Esophagus muscularis mucosa (tissue), 4 donors: ENCODE measurements around the gene NCKIPSD. TPM values are rescaled to one million over a fixed set of nuclear protein-coding genes. Genes with fewer than 3 reads are reported as not detected.
"Not testable (repeated sequence)": the region's sequence is repeated elsewhere in the genome, so short reads cannot be mapped to it uniquely, and the experiment has no call there.

Experiments used
- DNase-seq: peaks from one replicate; pipeline ENCODE4 v3.0.0-alpha.2; 2017; ENCODE audit errors: extremely low spot score
- H3K27ac ChIP-seq, 4 donors: fragments of 200-600 bp; sonication (generic); replicated peaks in 1 of 4; 1 replicate in 3 of 4; 2 replicates in 1 of 4; pipeline ENCODE4 v1.5.1; 2016 to 2019; ENCODE audit warnings: mild to moderate bottlenecking in 1 of 4
- H3K27me3 ChIP-seq, 4 donors: fragments of 200-600 bp; sonication (generic); one replicate each; pipeline versions ENCODE4 v1.5.1 to v1.6.0; 2016 to 2019
- H3K36me3 ChIP-seq, 4 donors: fragments of 200-600 bp; sonication (generic); one replicate each; pipeline ENCODE4 v1.5.1; 2016 to 2019
- H3K4me1 ChIP-seq, 4 donors: fragments of 200-600 bp; sonication (generic); one replicate each; pipeline ENCODE4 v1.5.1; 2016 to 2019
- H3K4me3 ChIP-seq, 4 donors: fragments of 200-600 bp; sonication (generic); 1 replicate in 2 of 4; 2 replicates in 2 of 4; pipeline ENCODE4 v1.5.1; 2016 to 2019; ENCODE audit warnings: mild to moderate bottlenecking in 4 of 4, moderate library complexity in 1 of 4
- H3K9me3 ChIP-seq, 4 donors: fragments of 200-600 bp; sonication (generic); 1 replicate in 3 of 4; 2 replicates in 1 of 4; pipeline ENCODE4 v1.5.1; 2016 to 2019
- CTCF ChIP-seq, 3 experiments: fragments of 200-600 bp in 2 of 3; fragments of 450-650 bp in 1 of 3; sonication (generic) in 2 of 3; IDR thresholded peaks; one replicate each; pipeline ENCODE4 v1.5.1; 2017 to 2019; ENCODE audit warnings: antibody characterized with exemption in 3 of 3, mild to moderate bottlenecking in 2 of 3, moderate library complexity in 1 of 3
- EP300 ChIP-seq: sonication (generic); formaldehyde crosslinking; IDR thresholded peaks from one replicate; pipeline ENCODE4 v1.6.1; 2017; ENCODE audit warnings: antibody characterized with exemption
- POLR2A ChIP-seq: fragments of 450-650 bp; IDR thresholded peaks from one replicate; pipeline ENCODE4 v1.6.1; 2017; ENCODE audit warnings: antibody characterized with exemption, moderate library complexity, mild to moderate bottlenecking, low read depth
- POLR2AphosphoS5 ChIP-seq, 2 donors: sonication (generic); formaldehyde crosslinking; IDR thresholded peaks; one replicate each; pipeline ENCODE4 v1.6.1; 2017; ENCODE audit warnings: antibody characterized with exemption in 2 of 2
- WGBS: methylation state at CpG from one replicate; pipeline ENCODE4 v1.1.5; 2018; 5-methylcytosine and 5-hydroxymethylcytosine counted together
- intact Hi-C: fragments of 100-400 bp; cut with DNase I; formaldehyde crosslinking; loops from one replicate; pipeline ENCODE4 v1.15.1; 2023
- total RNA-seq, 4 donors: library from RNA; depleted of rRNA; stranded (reverse); fragments of >200 nt; gene quantifications; one replicate each; pipeline versions ENCODE4 v1.1.0 to v1.2.1, GENCODE V29; 2016

NCKIPSD gene
- total RNA-seq, 4 donors from 2014 or later, result 18.9 to 34.7 (median 29.1) TPM

- Histone ChIP-seq H3K4me3 (no peak overlapping the region), H3K4me1 (no peaks in the 10 kb centered on the region), H3K27ac (no peak overlapping the region), H3K27me3 (no peaks in the 10 kb centered on the region), H3K9me3 (no peaks in the 10 kb centered on the region), H3K36me3 (no peaks in the 10 kb centered on the region)
- no peak for DNase-seq
- no peak for TF ChIP-seq POLR2A
- TF ChIP-seq POLR2AphosphoS5 (IDR thresholded peaks at IDR 0.05), result no peak
- TF ChIP-seq EP300, result no peak
- no peak for TF ChIP-seq CTCF (IDR thresholded peaks at IDR 0.05)
- intact Hi-C loops, result no loop called here
- WGBS, result 92% methylated on average over 7 of the region's 7 CpGs
Observed at GRCh38 chr3:48723725-48724124, 38.0 kb upstream of the NCKIPSD start.

- H3K27ac ChIP-seq, H3K4me3 ChIP-seq, H3K36me3 ChIP-seq, DNase-seq, H3K4me1 ChIP-seq, H3K9me3 ChIP-seq, intact Hi-C loops, H3K27me3 ChIP-seq: not testable (repeated sequence)
- 86% methylated on average over 3 of the region's 3 CpGs for WGBS
Observed at GRCh38 chr3:48723293-48723692, 37.6 kb upstream of the NCKIPSD start.

- H3K27ac ChIP-seq, result peak within 1 kb of the TSS; percentile 82 to 87 (median 84)
- no peaks in the 10 kb centered on the region for H3K27me3 ChIP-seq
- peaks cover 0 to 23% (median 9%) of the 10 kb centered on the region in 4 donors for H3K36me3 ChIP-seq
- DNase-seq, result peak; percentile 98
- intact Hi-C loops, result no loop called here
- H3K4me3 ChIP-seq, result peak within 1 kb of the TSS; percentile 67 to 93 (median 81)
- 4% methylated on average over 30 of the region's 38 CpGs for WGBS
- no peak for TF ChIP-seq CTCF (IDR thresholded peaks at IDR 0.05)
- peak; percentile 87 to 97 for TF ChIP-seq POLR2AphosphoS5 (IDR thresholded peaks at IDR 0.05)
- H3K4me1 ChIP-seq, result peaks cover 27 to 48% (median 44%) of the 10 kb centered on the region in 4 donors
- H3K9me3 ChIP-seq, result no peaks in the 10 kb centered on the region
Observed at GRCh38 chr3:48716982-48717746, 31.4 kb upstream of the NCKIPSD start, which contains the start of gene IP6K2. Gene IP6K2 (minus strand): TSS chr3:48717221. CDS start chr3:48695291, 21,930 bp downstream.

- intact Hi-C loops, result no loop called here
- 0% methylated on average over 6 of the region's 16 CpGs for WGBS
- H3K4me3 ChIP-seq, result peak overlapping the region; percentile 67 to 93 (median 81)
- no peak for DNase-seq
- no peaks in the 10 kb centered on the region for H3K9me3 ChIP-seq
- peak overlapping the region; percentile 82 to 87 (median 84) for H3K27ac ChIP-seq
- peaks cover 0 to 27% (median 10%) of the 10 kb centered on the region in 4 donors for H3K36me3 ChIP-seq
- no peaks in the 10 kb centered on the region for H3K27me3 ChIP-seq
- no peak for TF ChIP-seq POLR2AphosphoS5 (IDR thresholded peaks at IDR 0.05)
- TF ChIP-seq CTCF (IDR thresholded peaks at IDR 0.05), result no peak
- TF ChIP-seq POLR2A, result no peak
- peaks cover 28 to 54% (median 50%) of the 10 kb centered on the region in 4 donors for H3K4me1 ChIP-seq
Observed at GRCh38 chr3:48716508-48716981, 30.8 kb upstream of the NCKIPSD start.

GRCh38 chr3:48715174-48715800 is 29.6 kb upstream of the NCKIPSD start:
- TF ChIP-seq POLR2A (no peak), EP300 (no peak), POLR2AphosphoS5 (IDR thresholded peaks at IDR 0.05) (peak in 1 of 2 donors; percentile 25)
- no peak for DNase-seq
- peaks cover 33 to 65% (median 54%) of the 10 kb centered on the region in 4 donors for H3K4me1 ChIP-seq
- peak overlapping the region; percentile 18 to 60 (median 57) for H3K27ac ChIP-seq
- peaks cover 0 to 40% (median 21%) of the 10 kb centered on the region in 4 donors for H3K36me3 ChIP-seq
- peak overlapping the region in 1 of 4 donors; percentile 67 for H3K4me3 ChIP-seq
- no peaks in the 10 kb centered on the region for H3K27me3 ChIP-seq
- intact Hi-C loops, result no loop called here
- no peaks in the 10 kb centered on the region for H3K9me3 ChIP-seq
